Colonic mucosa (tissue), 4 donors: ENCODE measurements around the gene NPC1L1. TPM values are rescaled to one million over a fixed set of nuclear protein-coding genes. Genes with fewer than 3 reads are reported as not detected.
"Not testable (repeated sequence)": the region's sequence is repeated elsewhere in the genome, so short reads cannot be mapped to it uniquely, and the experiment has no call there.

Experiments
- DNase-seq: peaks from one replicate; pipeline ENCODE4 v3.0.0-alpha.2; 2020
- H3K27ac ChIP-seq: fragments of 200-600 bp; one replicate; pipeline ENCODE4 v1.8.0; 2021
- H3K27me3 ChIP-seq: fragments of 200-600 bp; one replicate; pipeline ENCODE4 v1.8.0; 2021
- H3K36me3 ChIP-seq: fragments of 200-600 bp; one replicate; pipeline ENCODE4 v1.8.0; 2021
- H3K4me1 ChIP-seq: fragments of 200-600 bp; one replicate; pipeline ENCODE4 v1.8.0; 2021; ENCODE audit warnings: mild to moderate bottlenecking
- H3K4me3 ChIP-seq: fragments of 200-600 bp; one replicate; pipeline ENCODE4 v1.8.0; 2021
- H3K9ac ChIP-seq, 2 donors: one replicate each; pipeline ENCODE4 v1.7.0; 2013; ENCODE audit warnings: control low read depth in 2 of 2, low read depth in 2 of 2, low read length in 2 of 2
- H3K9me3 ChIP-seq: fragments of 200-600 bp; one replicate; pipeline ENCODE4 v1.8.0; 2021
- intact Hi-C: fragments of 100-400 bp; cut with DNase I; formaldehyde crosslinking; loops from one replicate; pipeline ENCODE4 v1.14.1; 2022
- total RNA-seq, 2 donors: library from RNA; stranded (reverse); fragmentation: NEBNext Ultra II Directional in 1 of 2; extraction: Animal tissue kit (Norgen Biotek cat#: 25700) in 1 of 2; gene quantifications; one replicate each; pipeline ENCODE4 v1.2.1, GENCODE V29; 2021
- TF ChIP-seq, protein P1 (sequence below): fragments of 200-600 bp; IDR thresholded peaks from one replicate; pipeline ENCODE4 v1.8.0; 2022; ENCODE audit warnings: antibody characterized with exemption, mild to moderate bottlenecking
- donor health status: healthy.
- donor health status: DM: no; HTN: no; CAD: no.
- donor health status: DM: no; HTN: no; CAD: no.

NPC1L1 gene
- total RNA-seq, 2 donors from 2014 or later, result 0.10 to 0.11 TPM

DNA sequence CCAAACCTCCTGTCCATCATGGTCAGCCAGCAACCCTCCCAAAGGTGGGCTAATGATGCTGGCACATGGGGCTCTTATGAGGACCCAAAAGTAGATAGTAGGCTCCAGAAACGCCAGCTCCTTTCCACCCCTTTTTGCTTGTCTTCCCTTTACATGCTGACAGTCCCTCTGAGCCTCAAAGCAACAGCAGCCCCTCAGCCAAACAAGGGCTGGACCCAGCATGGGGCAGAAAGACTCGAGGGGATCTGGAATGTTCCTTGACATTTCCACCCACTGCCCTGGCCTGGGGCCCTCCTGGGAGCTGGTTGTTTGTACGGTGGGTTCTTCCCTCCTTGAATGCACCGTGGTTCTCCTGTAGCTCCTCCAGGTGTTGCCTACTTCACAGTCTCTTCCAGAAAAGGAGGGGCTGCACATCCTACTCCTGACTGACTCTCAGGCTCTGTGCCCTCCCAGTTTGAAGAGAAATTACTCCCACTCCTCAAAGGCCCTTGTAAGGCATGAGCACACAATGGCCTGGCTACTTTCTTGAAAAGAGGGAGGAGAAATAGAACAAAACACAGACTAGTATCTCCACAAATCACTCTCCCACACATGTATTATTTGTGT is 29.2 kb downstream of the NPC1L1 start:
- TF ChIP-seq, protein P1, sequence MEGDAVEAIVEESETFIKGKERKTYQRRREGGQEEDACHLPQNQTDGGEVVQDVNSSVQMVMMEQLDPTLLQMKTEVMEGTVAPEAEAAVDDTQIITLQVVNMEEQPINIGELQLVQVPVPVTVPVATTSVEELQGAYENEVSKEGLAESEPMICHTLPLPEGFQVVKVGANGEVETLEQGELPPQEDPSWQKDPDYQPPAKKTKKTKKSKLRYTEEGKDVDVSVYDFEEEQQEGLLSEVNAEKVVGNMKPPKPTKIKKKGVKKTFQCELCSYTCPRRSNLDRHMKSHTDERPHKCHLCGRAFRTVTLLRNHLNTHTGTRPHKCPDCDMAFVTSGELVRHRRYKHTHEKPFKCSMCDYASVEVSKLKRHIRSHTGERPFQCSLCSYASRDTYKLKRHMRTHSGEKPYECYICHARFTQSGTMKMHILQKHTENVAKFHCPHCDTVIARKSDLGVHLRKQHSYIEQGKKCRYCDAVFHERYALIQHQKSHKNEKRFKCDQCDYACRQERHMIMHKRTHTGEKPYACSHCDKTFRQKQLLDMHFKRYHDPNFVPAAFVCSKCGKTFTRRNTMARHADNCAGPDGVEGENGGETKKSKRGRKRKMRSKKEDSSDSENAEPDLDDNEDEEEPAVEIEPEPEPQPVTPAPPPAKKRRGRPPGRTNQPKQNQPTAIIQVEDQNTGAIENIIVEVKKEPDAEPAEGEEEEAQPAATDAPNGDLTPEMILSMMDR, result no peak
- Histone ChIP-seq H3K27me3 (no peaks in the 10 kb centered on the region), H3K9ac (no peak overlapping the region), H3K9me3 (no peaks in the 10 kb centered on the region), H3K36me3 (no peaks in the 10 kb centered on the region), H3K27ac (no peak overlapping the region), H3K4me1 (no peaks in the 10 kb centered on the region), H3K4me3 (no peak overlapping the region)
- DNase-seq, result no peak
- intact Hi-C loops, result no loop called here

- Histone ChIP-seq H3K9me3 (no peaks in the 10 kb centered on the region), H3K9ac (no peak overlapping the region), H3K4me1 (no peaks in the 10 kb centered on the region), H3K4me3 (no peak overlapping the region), H3K27me3 (no peaks in the 10 kb centered on the region), H3K36me3 (no peaks in the 10 kb centered on the region), H3K27ac (no peak overlapping the region)
- TF ChIP-seq, protein P1, result no peak
- DNase-seq, result no peak
- intact Hi-C loops, result no loop called here
These were observed 29.9 kb downstream of the NPC1L1 start for GRCh38 chr7:44511236-44511635.

DNA sequence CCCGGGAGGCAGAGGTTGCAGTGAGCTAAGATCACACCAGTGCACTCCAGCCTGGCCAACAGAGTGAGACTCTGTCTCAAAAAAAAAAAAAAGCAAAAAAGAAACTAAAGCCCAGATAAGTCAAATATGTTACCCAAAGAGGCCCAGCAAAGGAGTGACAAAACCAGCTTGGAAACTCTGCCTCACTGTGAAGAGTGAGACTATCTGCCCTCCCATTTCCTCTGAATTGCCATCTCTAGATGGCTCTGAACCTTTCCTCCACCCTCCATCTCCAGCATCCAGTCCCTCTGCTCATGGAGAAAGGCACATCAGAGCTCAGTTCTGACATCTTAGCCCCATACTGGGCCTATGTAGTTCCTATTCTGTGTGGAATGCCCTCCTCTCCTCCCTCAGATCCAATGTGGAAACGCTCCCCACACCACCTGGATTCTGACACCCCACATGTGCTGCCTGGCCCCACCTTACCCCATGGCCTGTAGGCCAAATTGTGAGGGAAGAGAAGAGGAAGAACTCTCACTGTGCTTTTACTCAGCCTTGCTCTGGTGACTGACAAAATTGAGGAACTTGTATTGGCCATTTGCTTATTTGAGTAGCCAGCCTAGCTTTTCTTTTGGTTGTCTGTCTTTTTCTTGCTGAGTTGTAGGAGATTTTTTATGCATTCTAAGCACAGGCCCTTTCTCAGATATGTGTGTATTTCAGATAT is 32.7 kb downstream of the NPC1L1 start:
- no peak overlapping the region for H3K27ac ChIP-seq
- DNase-seq, result no peak
- no peaks in the 10 kb centered on the region for H3K4me1 ChIP-seq
- intact Hi-C loops, result no loop called here
- no peak overlapping the region for H3K9ac ChIP-seq
- no peak overlapping the region for H3K4me3 ChIP-seq
- TF ChIP-seq, protein P1, result no peak
- no peaks in the 10 kb centered on the region for H3K27me3 ChIP-seq
- no peaks in the 10 kb centered on the region for H3K9me3 ChIP-seq
- no peaks in the 10 kb centered on the region for H3K36me3 ChIP-seq

DNA sequence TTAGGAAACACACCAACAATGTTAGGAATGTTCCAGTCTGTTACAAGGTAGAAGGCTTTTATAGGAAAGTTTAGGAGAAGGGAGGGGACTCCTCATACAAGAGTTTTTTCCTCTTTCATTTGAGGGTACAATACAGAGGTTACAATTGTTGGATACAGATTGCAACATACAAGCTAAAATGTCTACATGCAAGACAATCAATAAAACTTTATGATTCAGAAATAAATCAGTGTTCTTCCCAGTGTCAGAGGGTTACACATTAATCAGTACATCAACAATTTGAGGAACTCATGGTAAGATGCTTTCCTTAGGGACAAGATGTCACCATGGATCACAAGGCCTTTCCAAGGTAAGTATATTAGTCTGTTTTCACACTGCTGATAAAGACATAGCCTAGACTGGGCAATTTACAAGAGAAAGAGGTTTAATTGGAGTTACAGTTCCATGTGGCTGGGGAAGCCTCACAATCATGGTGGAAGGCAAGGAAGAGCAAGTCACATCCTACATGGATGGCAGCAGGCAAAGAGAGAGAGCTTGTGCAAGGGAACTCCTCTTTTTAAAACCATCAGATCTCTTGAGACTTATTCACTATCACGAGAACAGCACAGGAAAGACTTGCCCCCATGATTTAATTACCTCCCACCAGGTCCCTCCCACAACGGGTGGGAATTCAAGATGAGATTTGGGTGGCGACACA is 34.4 kb downstream of the NPC1L1 start:
- H3K27ac ChIP-seq, H3K27me3 ChIP-seq, DNase-seq, H3K4me1 ChIP-seq, H3K9me3 ChIP-seq, H3K4me3 ChIP-seq, H3K36me3 ChIP-seq, intact Hi-C loops, H3K9ac ChIP-seq: not testable (repeated sequence)

DNA sequence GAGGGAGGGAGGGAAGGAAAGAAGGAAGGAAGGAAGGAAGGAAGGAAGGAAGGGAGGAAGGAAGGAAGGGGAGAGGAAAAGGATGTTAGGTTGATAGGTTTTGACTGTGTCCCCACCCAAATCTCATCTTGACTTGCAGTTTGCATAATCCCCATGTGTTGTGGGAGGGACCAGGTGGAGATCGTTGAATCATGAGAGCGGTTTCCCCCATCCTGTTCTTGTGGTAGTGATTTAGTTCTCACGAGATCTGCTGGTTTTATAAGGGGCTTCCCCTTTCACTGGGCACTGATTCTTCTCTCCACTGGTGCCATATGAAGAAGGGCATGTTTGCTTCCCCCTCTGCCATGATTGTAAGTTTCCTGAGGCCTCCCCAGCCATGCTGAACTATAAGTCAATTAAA is 35.5 kb downstream of the NPC1L1 start:
- intact Hi-C loops, result no loop called here
- H3K4me1 ChIP-seq, result no peaks in the 10 kb centered on the region
- TF ChIP-seq, protein P1, result no peak
- no peaks in the 10 kb centered on the region for H3K27me3 ChIP-seq
- H3K27ac ChIP-seq, result no peak overlapping the region
- no peak overlapping the region for H3K9ac ChIP-seq
- H3K9me3 ChIP-seq, result no peaks in the 10 kb centered on the region
- no peak overlapping the region for H3K4me3 ChIP-seq
- no peaks in the 10 kb centered on the region for H3K36me3 ChIP-seq
- no peak for DNase-seq
